Measurements from ENCODE around the gene SCN4A. TPM values are rescaled to one million over a fixed set of nuclear protein-coding genes. Genes with fewer than 3 reads are reported as not detected.
"Not testable (repeated sequence)": the region's sequence is repeated elsewhere in the genome, so short reads cannot be mapped to it uniquely, and the experiment has no call there.

Gene SCN4A
- total and polyA plus RNA-seq, 2 of the 13 experiments (the other 11 are each of a cell fraction or from before 2014, with no cell fraction given), result 0.02 to 0.03 TPM

GRCh38 chr17:64007089-64007837 is 34.5 kb upstream of the SCN4A start:
- CTCF ChIA-PET (ENCODE audit: low intra/inter-chr PET ratio, low total read pairs); H3K27me3 ChIP-seq (ENCODE audit: control insufficient read depth in 1 of 2, insufficient read depth in 2 of 2, low read length in 2 of 2); in situ Hi-C loops (cut with HindIII; ENCODE audit: extremely low pct_ligation_motif_present, low pct_unique_long_range_greater_than_20kb); DNase-seq (ENCODE audit: low spot score); BruUV-seq (replicated peaks); H3K9me3 ChIP-seq (ENCODE audit: low read length); H3K36me3 ChIP-seq (replicated peaks in 1 of 2; ENCODE audit: control insufficient read depth in 1 of 2, insufficient read depth in 2 of 2, low read length in 2 of 2); ATAC-seq; H3K79me2 ChIP-seq (ENCODE audit: insufficient read depth, low read length); H4K20me1 ChIP-seq (ENCODE audit: insufficient read depth, low read length): not testable (repeated sequence)
- peak; percentile 23 for FAIRE-seq
- Histone ChIP-seq H3K4me2 (ENCODE audit: low read depth, low read length) (peak overlapping the region; percentile 81), H3K9ac (ENCODE audit: insufficient read depth, low read depth, low read length) (peak overlapping the region; percentile 52), H2AFZ (ENCODE audit: low read length) (peak overlapping the region; percentile 56), H3K4me3 (replicated peaks in 1 of 3; ENCODE audit: insufficient read depth in 1 of 3, low read depth in 2 of 3, low read length in 3 of 3) (peak overlapping the region; percentile 36 to 67 (median 37); a peak in 4 of 6 replicates), H3K4me1 (ENCODE audit: insufficient read depth, low read length) (peaks cover 58% of the 10 kb centered on the region), H3K27ac (ENCODE audit: extremely low read length, insufficient read depth, low read length) (peak overlapping the region; percentile 1)
- 53% methylated on average over 5 of the region's 5 CpGs for WGBS (ENCODE audit: low lambda C conversion rate)
- POLR2A ChIA-PET, result interaction anchor here (0.7 to 1.2 kb wide), 3 partner anchors 14 to 127 kb away, joined by 3 read pairs; no protein-coding TSS in a partner anchor
- intact Hi-C loops (cut with micrococcal nuclease; ENCODE audit: unreplicated experiment), result loop anchor here (5.0 kb wide), 1 partner anchor 1640 kb away; no protein-coding TSS in a partner anchor
- TF ChIP-seq ZNF605 (CRISPR knock-in tag; IDR thresholded peaks at IDR 0.05) (peak; percentile 36; the same call in 1 of the 2 replicates), AKAP8 (CRISPR knock-in tag; IDR thresholded peaks at IDR 0.05) (0 out of 2 replicates have a peak, but pooled peaks have one; percentile 42), ZNF274 (CRISPR knock-in tag; IDR thresholded peaks at IDR 0.05) (0 out of 2 replicates have a peak, but pooled peaks have one; percentile 0), IRF2 (CRISPR knock-in tag; IDR thresholded peaks at IDR 0.05) (0 out of 2 replicates have a peak, but pooled peaks have one; percentile 7), BRD4 (CRISPR knock-in tag; IDR thresholded peaks at IDR 0.05) (0 out of 2 replicates have a peak, but pooled peaks have one; percentile 19), ZUFSP (CRISPR knock-in tag; IDR thresholded peaks at IDR 0.05; ENCODE audit: borderline replicate concordance) (0 out of 2 replicates have a peak, but pooled peaks have one; percentile 28), PREB (CRISPR knock-in tag; IDR thresholded peaks at IDR 0.05) (0 out of 2 replicates have a peak, but pooled peaks have one; percentile 5), ZNF501 (CRISPR knock-in tag; IDR thresholded peaks at IDR 0.05) (0 out of 2 replicates have a peak, but pooled peaks have one; percentile 21), PHF20 (CRISPR knock-in tag; IDR thresholded peaks at IDR 0.05) (0 out of 2 replicates have a peak, but pooled peaks have one; percentile 17), ZNF276 (CRISPR knock-in tag; IDR thresholded peaks at IDR 0.05; ENCODE audit: low read depth) (0 out of 2 replicates have a peak, but pooled peaks have one; percentile 8), CHD4 (IDR thresholded peaks at IDR 0.05; ENCODE audit: borderline replicate concordance, low read length) (peak; percentile 8; the same call in 1 of the 2 replicates), ZBTB7B (CRISPR knock-in tag; IDR thresholded peaks at IDR 0.05) (peak; percentile 8; the same call in 1 of the 2 replicates), ZBTB10 (CRISPR knock-in tag; IDR thresholded peaks at IDR 0.05; ENCODE audit: borderline replicate concordance) (0 out of 2 replicates have a peak, but pooled peaks have one; percentile 3), KMT2A (CRISPR knock-in tag; IDR thresholded peaks at IDR 0.05) (0 out of 2 replicates have a peak, but pooled peaks have one; percentile 3), TP53 (CRISPR knock-in tag; conservative IDR thresholded peaks at IDR 0.05) (0 out of 2 replicates have a peak, but pooled peaks have one; percentile 19)

Measured in HepG2 (cell line).